Nephron (organoid): ENCODE data around the gene VAC14.
A peak's percentile ranks its signal among the peaks of the same experiment; 100 is the strongest.

Experiments
- H3K27ac Mint-ChIP-seq, 3 experiments: 2 replicates each; pipeline ENCODE4 v1.8.0; 2020; ENCODE audit warnings: mixed read lengths in 3 of 3, mild to moderate bottlenecking in 2 of 3, moderate library complexity in 1 of 3
- H3K27me3 Mint-ChIP-seq: 2 replicates; pipeline ENCODE4 v1.8.0; 2021; ENCODE audit warnings: low read depth, mild to moderate bottlenecking, moderate library complexity, mixed read lengths
- H3K36me3 Mint-ChIP-seq: 2 replicates; pipeline ENCODE4 v1.8.0; 2020; ENCODE audit warnings: low read depth, mixed read lengths
- H3K4me1 Mint-ChIP-seq: 2 replicates; pipeline ENCODE4 v1.8.0; 2020; ENCODE audit warnings: mixed read lengths
- H3K4me3 Mint-ChIP-seq, 3 experiments: 2 replicates each; pipeline ENCODE4 v1.8.0; 2020; ENCODE audit warnings: mild to moderate bottlenecking in 3 of 3, mixed read lengths in 3 of 3, moderate library complexity in 2 of 3
- H3K9me3 Mint-ChIP-seq: 2 replicates; pipeline ENCODE4 v1.8.0; 2020; ENCODE audit warnings: mixed read lengths
- CTCF ChIP-seq, 3 experiments: fragments of 200-600 bp; sonication (generic); IDR thresholded peaks; one replicate each; pipeline ENCODE4 v1.5.0; 2021; ENCODE audit warnings: antibody characterized with exemption in 3 of 3; ENCODE audit not compliant: unreplicated experiment in 3 of 3

VAC14 gene

GRCh38 chr16:70697594-70698170 is 103.3 kb downstream of the VAC14 start:
- Mint-ChIP-seq H3K27me3 (peaks cover 7% of the 10 kb centered on the region), H3K4me3 (peak overlapping the region in 2 of 3 experiments; percentile 58 to 79), H3K27ac (peak overlapping the region; percentile 28 to 89 (median 72)), H3K36me3 (peaks cover 4% of the 10 kb centered on the region), H3K4me1 (peaks cover 70% of the 10 kb centered on the region), H3K9me3 (no peaks in the 10 kb centered on the region)
- TF ChIP-seq CTCF (IDR thresholded peaks at IDR 0.05; ENCODE audit: unreplicated experiment in 3 of 3), result no peak

DNA sequence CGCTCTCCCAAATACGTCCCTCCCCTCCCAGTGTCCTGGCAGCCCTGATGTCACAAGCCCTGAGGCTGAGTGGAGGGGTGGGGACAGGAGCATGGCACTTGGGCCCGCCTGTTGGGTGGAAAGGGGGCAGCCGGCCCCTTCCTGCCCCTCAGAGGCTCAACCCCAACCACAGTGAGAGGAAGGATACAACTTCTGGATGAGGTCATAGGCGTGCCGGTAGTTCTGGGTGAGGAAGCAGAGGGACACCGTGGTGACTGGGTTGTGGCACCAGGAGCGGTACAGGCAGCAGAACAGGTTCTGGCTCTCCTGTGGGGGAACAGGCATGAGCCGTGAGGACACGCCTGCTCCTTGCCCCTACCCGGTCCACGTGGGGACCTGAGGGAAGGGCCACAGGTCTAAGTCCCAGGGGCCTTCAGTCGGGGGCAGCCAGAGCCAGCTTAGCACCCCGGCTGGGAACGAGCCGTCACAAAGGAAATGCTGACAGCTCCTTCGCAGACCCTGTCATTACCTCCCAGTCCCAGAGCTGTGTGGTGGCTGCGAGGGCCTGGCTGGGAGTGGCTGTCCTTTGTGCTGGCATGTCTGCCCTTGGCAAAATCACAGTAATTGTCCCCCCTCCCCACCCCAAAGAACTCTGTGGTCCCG is 103.9 kb downstream of the VAC14 start:
- H3K27me3 Mint-ChIP-seq, result peaks cover 7% of the 10 kb centered on the region
- peak overlapping the region in 2 of 3 experiments; percentile 40 to 73 for H3K4me3 Mint-ChIP-seq
- H3K27ac Mint-ChIP-seq, result peak overlapping the region; percentile 56 to 89 (median 82)
- no peak for TF ChIP-seq CTCF (IDR thresholded peaks at IDR 0.05; ENCODE audit: unreplicated experiment in 3 of 3)
- peaks cover 4% of the 10 kb centered on the region for H3K36me3 Mint-ChIP-seq
- peaks cover 64% of the 10 kb centered on the region for H3K4me1 Mint-ChIP-seq
- no peaks in the 10 kb centered on the region for H3K9me3 Mint-ChIP-seq

DNA sequence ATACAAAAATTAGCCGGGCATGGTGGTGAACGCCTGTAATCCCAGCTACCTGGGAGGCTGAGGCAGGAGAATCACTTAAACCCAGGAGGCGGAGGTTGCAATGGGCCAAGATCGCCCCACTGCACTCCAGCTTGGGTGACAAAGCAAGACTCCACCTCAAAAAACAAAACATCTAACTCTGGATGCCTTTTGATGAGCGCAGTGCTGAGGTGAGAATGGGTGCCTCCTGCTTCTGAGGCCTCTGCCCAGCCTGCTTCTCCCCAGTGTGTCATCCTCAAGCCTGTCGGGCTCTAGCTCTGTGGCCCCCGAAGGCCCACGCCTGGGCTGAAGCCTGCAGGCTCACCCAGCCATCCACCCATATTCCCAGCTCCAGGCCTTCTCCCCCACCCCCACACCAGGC is 104.6 kb downstream of the VAC14 start:
- H3K36me3 Mint-ChIP-seq, result peaks cover 4% of the 10 kb centered on the region
- peaks cover 7% of the 10 kb centered on the region for H3K27me3 Mint-ChIP-seq
- H3K4me3 Mint-ChIP-seq, result peak overlapping the region in 1 of 3 experiments; percentile 11
- TF ChIP-seq CTCF (IDR thresholded peaks at IDR 0.05; ENCODE audit: unreplicated experiment in 3 of 3), result no peak
- H3K4me1 Mint-ChIP-seq, result peaks cover 63% of the 10 kb centered on the region
- H3K27ac Mint-ChIP-seq, result peak overlapping the region in 2 of 3 experiments; percentile 82 to 83
- no peaks in the 10 kb centered on the region for H3K9me3 Mint-ChIP-seq

GRCh38 chr16:70695331-70696070 is 105.5 kb downstream of the VAC14 start:
- H3K9me3 Mint-ChIP-seq, result no peaks in the 10 kb centered on the region
- peaks cover 63% of the 10 kb centered on the region for H3K4me1 Mint-ChIP-seq
- H3K4me3 Mint-ChIP-seq, result peak overlapping the region in 1 of 3 experiments; percentile 65
- peaks cover 4% of the 10 kb centered on the region for H3K36me3 Mint-ChIP-seq
- TF ChIP-seq CTCF (IDR thresholded peaks at IDR 0.05; ENCODE audit: unreplicated experiment in 3 of 3), result no peak
- H3K27ac Mint-ChIP-seq, result peak overlapping the region; percentile 60 to 83 (median 82)
- H3K27me3 Mint-ChIP-seq, result peaks cover 3% of the 10 kb centered on the region

GRCh38 chr16:70694868-70695218 is 106.1 kb downstream of the VAC14 start:
- no peak overlapping the region for H3K4me3 Mint-ChIP-seq
- peaks cover 62% of the 10 kb centered on the region for H3K4me1 Mint-ChIP-seq
- no peak for TF ChIP-seq CTCF (IDR thresholded peaks at IDR 0.05; ENCODE audit: unreplicated experiment in 3 of 3)
- H3K27ac Mint-ChIP-seq, result peak overlapping the region in 2 of 3 experiments; percentile 82 to 83
- peaks cover 3% of the 10 kb centered on the region for H3K27me3 Mint-ChIP-seq
- H3K36me3 Mint-ChIP-seq, result peaks cover 4% of the 10 kb centered on the region
- no peaks in the 10 kb centered on the region for H3K9me3 Mint-ChIP-seq
